Fibroblast of skin of left biceps (primary cell): ENCODE results near the gene EML5.
"Not testable (repeated sequence)": the region's sequence is repeated elsewhere in the genome, so short reads cannot be mapped to it uniquely, and the experiment has no call there.

Experiments used
- DNase-seq, 2 experiments: peaks; one replicate each; pipeline ENCODE4 v3.0.0-alpha.2; 2013; ENCODE audit warnings: low read depth in 2 of 2

Gene EML5

GRCh38 chr14:88792473-88793258, at the start of gene EML5:
Gene EML5, minus strand, starts transcription at chr14:88792953. Its CDS starts 450 bp downstream, at chr14:88792503.
- DNase-seq = peak; percentile 4 to 13

DNA sequence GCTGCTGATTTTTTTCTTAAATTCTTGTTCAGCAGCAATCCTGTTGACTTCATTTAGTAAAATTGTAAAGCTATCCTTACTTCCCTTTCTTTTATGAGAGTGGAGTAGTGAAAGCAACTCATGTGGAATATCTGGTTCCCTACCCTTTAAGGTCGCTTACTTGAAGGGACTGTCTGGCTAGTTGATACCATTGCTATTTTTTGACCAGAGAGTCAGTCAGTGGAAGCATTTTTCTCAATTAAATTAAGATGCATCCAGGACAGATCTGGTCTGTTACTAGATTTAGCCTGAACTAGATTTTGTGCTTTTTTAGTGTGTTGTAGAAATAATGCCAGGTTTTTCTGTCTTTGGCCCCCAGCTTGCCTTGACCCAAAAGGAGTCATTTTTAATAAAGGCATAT, 49.7 kb upstream of the EML5 start:
- no peak for DNase-seq

DNA sequence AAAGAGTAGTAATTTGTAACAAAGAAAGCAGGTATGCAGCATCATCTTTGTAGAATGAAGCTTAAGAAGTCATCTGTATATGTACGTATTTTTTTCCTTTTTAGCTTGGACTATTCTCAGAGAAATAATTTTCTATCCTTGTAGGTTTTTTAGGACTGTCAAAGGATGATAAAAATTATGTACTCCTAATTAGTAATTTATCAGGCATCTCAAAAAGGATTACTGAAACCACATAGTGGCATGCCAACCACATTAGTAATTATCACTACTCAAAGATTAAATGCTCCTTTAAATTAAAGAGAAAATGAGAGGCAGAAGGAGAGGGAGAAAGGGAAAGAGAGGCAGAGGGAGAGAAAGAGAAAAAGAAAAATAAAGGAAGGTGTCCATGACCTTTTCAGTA, 49.0 kb upstream of the EML5 start:
- DNase-seq = no peak

- no peak for DNase-seq
Measured at GRCh38 chr14:88840926-88841325, 48.2 kb upstream of the EML5 start.

DNA sequence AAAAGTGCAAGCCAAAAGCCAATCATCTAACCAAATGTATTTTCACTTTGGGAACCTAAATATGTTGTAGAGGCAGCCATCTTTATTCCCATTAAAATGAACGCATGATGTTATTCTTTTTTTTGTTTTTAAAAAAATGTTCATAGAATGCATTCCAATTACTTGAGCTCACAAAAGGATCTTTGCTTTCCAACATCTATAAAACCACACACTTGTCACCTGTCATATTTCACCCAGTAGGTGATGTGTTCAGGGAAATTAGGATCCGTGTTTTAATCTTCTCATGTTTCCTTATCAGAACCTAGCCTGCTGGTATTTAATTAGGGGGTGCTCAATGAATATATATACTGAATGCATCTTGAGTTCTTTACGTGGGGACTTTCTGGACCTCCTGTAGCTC, 45.3 kb upstream of the EML5 start:
- no peak for DNase-seq

DNA sequence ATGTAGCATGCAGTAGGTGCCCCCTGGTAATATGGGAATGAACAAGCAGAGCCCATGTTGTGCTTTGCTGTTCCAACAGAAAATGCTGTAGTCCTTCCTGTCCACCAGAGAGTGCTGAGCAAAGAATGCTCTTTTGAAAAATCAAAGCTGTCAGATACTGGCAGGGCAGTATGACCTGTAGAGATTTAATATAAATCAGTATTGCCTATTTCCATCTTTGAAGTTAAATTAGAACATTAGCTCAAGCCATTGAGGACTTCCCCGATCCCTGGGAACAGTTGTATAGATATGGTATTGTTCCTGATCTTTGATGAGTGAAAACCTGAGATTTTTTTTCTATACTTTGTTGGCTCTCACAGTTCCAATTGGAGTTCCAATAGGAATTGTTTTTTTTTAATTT, 44.7 kb upstream of the EML5 start:
- no peak for DNase-seq

- no peak for DNase-seq
Measured at GRCh38 chr14:88835661-88836060, 42.9 kb upstream of the EML5 start.

GRCh38 chr14:88834883-88835431, 42.2 kb upstream of the EML5 start:
- DNase-seq = no peak

GRCh38 chr14:88831284-88831683, 38.5 kb upstream of the EML5 start:
- no peak for DNase-seq

DNA sequence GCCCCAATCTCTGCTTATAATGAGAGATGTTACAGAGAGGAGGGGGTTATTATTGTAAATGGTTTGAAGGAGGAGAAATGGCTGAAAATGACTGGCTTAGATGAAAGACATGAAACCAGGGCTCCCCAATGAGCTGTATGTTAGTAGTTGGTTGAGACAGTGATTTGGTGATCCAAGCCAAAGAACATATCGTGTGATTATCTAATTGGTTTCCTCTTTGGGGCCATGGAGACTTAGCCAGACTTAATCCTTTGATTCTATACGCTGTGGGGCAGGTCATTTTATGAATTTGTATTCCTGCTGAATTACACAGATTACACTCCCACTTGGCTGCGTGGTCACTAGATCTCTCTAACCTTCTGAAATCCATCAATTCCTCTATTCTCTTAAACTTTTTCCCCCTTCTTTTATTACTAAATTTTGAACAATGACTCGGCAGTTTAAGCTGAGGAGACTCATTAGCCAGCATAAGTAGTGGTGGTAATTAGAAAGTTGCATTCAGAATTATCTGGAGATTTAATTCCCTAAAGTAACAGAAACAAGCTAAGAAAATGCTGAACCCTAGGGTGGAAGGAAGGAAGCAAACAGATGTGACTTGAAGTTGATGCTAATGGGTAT, 37.0 kb upstream of the EML5 start:
- DNase-seq = no peak

DNA sequence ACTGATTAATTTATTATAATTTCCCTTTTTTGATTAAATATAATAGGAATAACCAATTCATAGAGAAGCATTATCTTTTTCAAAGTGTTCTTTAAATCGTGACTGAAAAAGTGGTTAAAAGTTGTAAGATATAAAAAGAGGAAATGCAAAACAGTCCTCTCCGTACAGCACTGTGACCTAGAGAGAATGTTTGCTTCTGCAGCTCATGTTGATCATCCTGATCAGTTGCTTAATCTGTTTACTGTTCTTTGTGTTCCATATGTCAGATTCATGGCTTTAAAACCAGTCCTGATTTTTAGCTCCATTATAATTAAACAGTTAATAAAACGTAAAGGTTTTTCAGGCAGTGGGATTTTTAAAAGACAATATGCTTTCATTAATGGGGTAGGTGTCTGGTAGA, 36.4 kb upstream of the EML5 start:
- DNase-seq = no peak

DNA sequence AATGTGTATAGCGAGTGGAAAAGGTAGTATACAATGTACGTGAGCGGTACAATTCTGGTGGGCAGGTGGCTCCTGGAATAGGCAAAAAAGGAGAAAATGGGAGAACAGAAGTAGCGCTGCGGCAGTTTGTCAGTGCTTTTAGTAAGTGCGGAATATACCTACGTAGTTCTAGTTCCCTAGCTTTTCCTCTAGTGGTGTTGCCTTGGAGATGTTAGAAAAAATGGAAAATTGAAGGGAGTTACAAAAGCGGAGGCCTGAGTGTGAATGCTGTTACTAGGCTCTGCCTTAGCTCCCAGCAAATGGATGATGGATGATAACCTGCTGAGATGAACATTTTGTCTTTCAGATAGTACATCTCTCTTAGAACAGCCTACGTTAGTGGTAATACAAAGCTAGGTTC, 32.8 kb upstream of the EML5 start:
- no peak for DNase-seq

GRCh38 chr14:88825078-88825458, 32.3 kb upstream of the EML5 start:
- no peak for DNase-seq

GRCh38 chr14:88824314-88825077, 31.7 kb upstream of the EML5 start, which contains the start of gene TTC8:
Gene TTC8, plus strand, starts transcription at chr14:88824651. Its CDS starts 57 bp downstream, at chr14:88824708.
- DNase-seq = peak; percentile 68 to 69

GRCh38 chr14:88823968-88824313, 31.2 kb upstream of the EML5 start:
- no peak for DNase-seq

DNA sequence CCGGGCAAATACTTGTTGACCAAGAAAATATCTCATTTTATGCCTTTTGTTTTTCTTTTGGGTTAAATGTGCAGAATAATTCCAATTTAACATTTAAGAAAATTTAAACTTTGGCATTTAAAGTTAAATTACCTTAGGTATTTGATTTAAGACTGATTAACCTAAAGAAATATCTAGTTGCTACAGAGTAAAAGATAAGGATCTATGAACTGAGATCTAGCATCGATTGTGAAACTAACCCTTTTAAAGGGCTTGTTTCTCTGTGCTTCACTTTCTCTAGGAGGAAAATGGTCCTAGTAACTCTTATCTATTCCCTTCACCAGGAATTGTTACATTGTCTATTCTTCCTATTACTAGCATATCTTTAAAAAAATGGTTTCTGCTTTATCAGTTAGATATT, 29.1 kb upstream of the EML5 start:
- DNase-seq = no peak

GRCh38 chr14:88821378-88821777, 28.6 kb upstream of the EML5 start:
- no peak for DNase-seq

- DNase-seq = not testable (repeated sequence)
Measured at GRCh38 chr14:88819674-88820073, 26.9 kb upstream of the EML5 start.

DNA sequence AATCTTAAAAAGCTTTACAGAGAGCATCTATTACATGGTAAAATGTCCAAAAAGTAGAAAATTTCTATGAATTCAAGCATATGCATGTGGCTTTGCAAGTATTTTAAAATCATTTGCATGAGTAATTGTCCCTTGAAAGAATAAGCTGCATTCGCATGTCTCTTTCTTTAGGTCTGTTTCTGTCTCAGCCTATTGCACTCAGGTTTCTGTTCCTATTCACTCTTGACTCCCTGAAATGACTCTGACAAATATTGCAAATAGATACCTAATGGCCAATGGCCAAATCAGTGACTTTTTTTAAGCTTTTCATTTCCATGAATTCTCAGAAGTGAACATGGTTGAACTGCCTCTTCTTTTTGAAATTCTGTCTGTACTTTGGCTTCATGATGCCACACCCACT, 25.3 kb upstream of the EML5 start:
- DNase-seq = no peak

GRCh38 chr14:88815980-88816379, 23.2 kb upstream of the EML5 start:
- no peak for DNase-seq

DNA sequence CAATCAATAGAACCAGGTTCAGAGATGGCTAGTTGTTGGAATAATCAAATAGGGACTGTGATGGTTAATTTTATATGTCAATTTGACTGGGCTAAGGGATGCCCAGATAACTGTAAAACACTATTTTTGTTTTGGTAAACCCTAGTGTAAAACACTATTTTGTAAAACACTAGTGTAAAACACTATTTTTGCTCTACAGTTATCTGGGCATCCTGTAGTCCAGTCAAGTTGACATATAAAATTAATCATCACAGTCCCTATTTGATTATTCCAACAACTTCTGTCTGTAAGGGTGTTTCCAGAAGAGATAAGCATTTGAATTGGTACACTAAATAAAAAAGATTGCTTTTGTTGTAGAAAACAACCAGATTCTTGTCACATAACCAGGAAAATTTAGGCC, 15.6 kb upstream of the EML5 start:
- DNase-seq = no peak

- no peak for DNase-seq
Measured at GRCh38 chr14:88804477-88804876, 11.7 kb upstream of the EML5 start.

- no peak for DNase-seq
Measured at GRCh38 chr14:88804035-88804434, 11.3 kb upstream of the EML5 start.
